ENCODE data around the gene RASAL2.
"Not testable (repeated sequence)": the region's sequence is repeated elsewhere in the genome, so short reads cannot be mapped to it uniquely, and the experiment has no call there.

RASAL2 gene

GRCh38 chr1:178071811-178072210 is 22.1 kb upstream of the RASAL2 start:
- DNase-seq (ENCODE audit: low spot score): no peak

- no peak for DNase-seq (ENCODE audit: low spot score)
Observed at GRCh38 chr1:178072326-178072725, 21.6 kb upstream of the RASAL2 start.

- DNase-seq (ENCODE audit: low spot score): no peak
Observed at GRCh38 chr1:178075333-178075732, 18.6 kb upstream of the RASAL2 start.

GRCh38 chr1:178076607-178077006 is 17.3 kb upstream of the RASAL2 start:
- no peak for DNase-seq (ENCODE audit: low spot score)

GRCh38 chr1:178077917-178078316 is 16.0 kb upstream of the RASAL2 start:
- DNase-seq (ENCODE audit: low spot score): no peak

- no peak for DNase-seq (ENCODE audit: low spot score)
Observed at GRCh38 chr1:178086294-178086693, 7.6 kb upstream of the RASAL2 start.

- DNase-seq (ENCODE audit: low spot score): peak; percentile 74
Observed at GRCh38 chr1:178086766-178087165, 7.1 kb upstream of the RASAL2 start.

- no peak for DNase-seq (ENCODE audit: low spot score)
Observed at GRCh38 chr1:178088651-178089050, 5.3 kb upstream of the RASAL2 start.

GRCh38 chr1:178091454-178091853 is 2.5 kb upstream of the RASAL2 start:
- DNase-seq (ENCODE audit: low spot score): not testable (repeated sequence)

GRCh38 chr1:178091986-178092745 is 1.7 kb upstream of the RASAL2 start:
- DNase-seq (ENCODE audit: low spot score): no peak

GRCh38 chr1:178092878-178093493 is 918 bp upstream of the RASAL2 start:
- DNase-seq (ENCODE audit: low spot score): no peak

- DNase-seq (ENCODE audit: low spot score): peak; percentile 97
Observed at GRCh38 chr1:178093494-178093950, 382 bp upstream of the RASAL2 start.

GRCh38 chr1:178094739-178095645 is 1.1 kb downstream of the RASAL2 start:
- DNase-seq (ENCODE audit: low spot score): peak; percentile 58

- no peak for DNase-seq (ENCODE audit: low spot score)
Observed at GRCh38 chr1:178096421-178096820, 2.5 kb downstream of the RASAL2 start.

GRCh38 chr1:178098262-178098661 is 4.4 kb downstream of the RASAL2 start:
- DNase-seq (ENCODE audit: low spot score): no peak

GRCh38 chr1:178101266-178101630 is 7.3 kb downstream of the RASAL2 start:
- no peak for DNase-seq (ENCODE audit: low spot score)

GRCh38 chr1:178101654-178102053 is 7.8 kb downstream of the RASAL2 start:
- DNase-seq (ENCODE audit: low spot score): peak; percentile 16

- no peak for DNase-seq (ENCODE audit: low spot score)
Observed at GRCh38 chr1:178102218-178102617, 8.3 kb downstream of the RASAL2 start.

- DNase-seq (ENCODE audit: low spot score): no peak
Observed at GRCh38 chr1:178107823-178108222, 13.9 kb downstream of the RASAL2 start.

- DNase-seq (ENCODE audit: low spot score): no peak
Observed at GRCh38 chr1:178109348-178110143, 15.6 kb downstream of the RASAL2 start.

- DNase-seq (ENCODE audit: low spot score): no peak
Observed at GRCh38 chr1:178115260-178115659, 21.4 kb downstream of the RASAL2 start.

GRCh38 chr1:178118524-178118923 is 24.6 kb downstream of the RASAL2 start:
- no peak for DNase-seq (ENCODE audit: low spot score)

Data from GM03348 (cell line).